H1 (cell line): Measurements from ENCODE around the gene CD68.

Experiments
- CHD1 ChIP-seq: IDR thresholded peaks from 2 replicates; pipeline ENCODE4 v1.6.1; 2012; ENCODE audit warnings: low read depth, low read length, improper control_type of control experiment
- CTCF ChIP-seq, 3 experiments: IDR thresholded peaks; 1 replicate in 2 of 3; 2 replicates in 1 of 3; pipeline versions ENCODE4 v1.5.1 to v1.6.1; 2011; ENCODE audit warnings: low read length in 3 of 3, mild to moderate bottlenecking in 3 of 3, inconsistent platforms in 2 of 3, low read depth in 1 of 3, moderate library complexity in 1 of 3; ENCODE audit not compliant: insufficient read depth in 1 of 3; ENCODE audit errors: control extremely low read depth in 1 of 3
- EGR1 ChIP-seq: IDR thresholded peaks from 2 replicates; pipeline ENCODE4 v1.6.1; 2011; ENCODE audit warnings: low read depth, low read length, borderline replicate concordance
- GTF2F1 ChIP-seq: IDR thresholded peaks from 2 replicates; pipeline ENCODE4 v1.6.1; 2012; ENCODE audit warnings: low read depth, low read length, improper control_type of control experiment, borderline replicate concordance
- JUND ChIP-seq: IDR thresholded peaks from 2 replicates; pipeline ENCODE4 v1.6.1; 2011; ENCODE audit warnings: mild to moderate bottlenecking, improper control_type of control experiment, low read length
- KDM4A ChIP-seq: IDR thresholded peaks from one replicate; pipeline ENCODE4 v1.7.1; 2012; ENCODE audit warnings: low read depth, mild to moderate bottlenecking, moderate library complexity, low read length, inconsistent platforms; ENCODE audit not compliant: severe bottlenecking
- MAFK ChIP-seq: IDR thresholded peaks from 2 replicates; pipeline ENCODE4 v1.6.1; 2012; ENCODE audit warnings: low read depth, mild to moderate bottlenecking, improper control_type of control experiment, low read length
- NRF1 ChIP-seq: IDR thresholded peaks from 2 replicates; pipeline ENCODE4 v1.6.1; 2011; ENCODE audit warnings: mild to moderate bottlenecking, low read depth, low read length, improper control_type of control experiment
- POLR2A ChIP-seq, 2 experiments: IDR thresholded peaks; 1 replicate in 1 of 2; 2 replicates in 1 of 2; pipeline ENCODE4 v1.6.1; 2011; ENCODE audit warnings: low read depth in 2 of 2, low read length in 2 of 2, mild to moderate bottlenecking in 2 of 2; ENCODE audit errors: control extremely low read depth in 1 of 2
- RFX5 ChIP-seq: IDR thresholded peaks from 2 replicates; pipeline ENCODE4 v1.6.1; 2011; ENCODE audit warnings: low read depth, low read length, improper control_type of control experiment, borderline replicate concordance

- no peak for TF ChIP-seq MAFK
- TF ChIP-seq CTCF (IDR thresholded peaks at IDR 0.05; ENCODE audit: control extremely low read depth in 1 of 3, insufficient read depth in 1 of 3, low read depth in 1 of 3, low read length in 3 of 3) = no peak
- no peak for TF ChIP-seq KDM4A
- no peak for TF ChIP-seq RFX5
- TF ChIP-seq EGR1 = no peak
- TF ChIP-seq POLR2A (IDR thresholded peaks at IDR 0.05; ENCODE audit: control extremely low read depth in 1 of 2, low read depth in 2 of 2, low read length in 2 of 2) = no peak
- no peak for TF ChIP-seq NRF1
- TF ChIP-seq JUND = no peak
- no peak for TF ChIP-seq GTF2F1
- no peak for TF ChIP-seq CHD1
These were observed 44.2 kb downstream of the CD68 start for GRCh38 chr17:7623661-7624060.
